Esophagus muscularis mucosa (tissue), 4 donors: ENCODE results near the gene C15orf61. TPM values are rescaled to one million over a fixed set of nuclear protein-coding genes. Genes with fewer than 3 reads are reported as not detected.

ENCODE experiments used
- DNase-seq: peaks from one replicate; pipeline ENCODE4 v3.0.0-alpha.2; 2017; ENCODE audit errors: extremely low spot score
- H3K27ac ChIP-seq, 4 donors: fragments of 200-600 bp; sonication (generic); replicated peaks in 1 of 4; 1 replicate in 3 of 4; 2 replicates in 1 of 4; pipeline ENCODE4 v1.5.1; 2016 to 2019; ENCODE audit warnings: mild to moderate bottlenecking in 1 of 4
- H3K27me3 ChIP-seq, 4 donors: fragments of 200-600 bp; sonication (generic); one replicate each; pipeline versions ENCODE4 v1.5.1 to v1.6.0; 2016 to 2019
- H3K36me3 ChIP-seq, 4 donors: fragments of 200-600 bp; sonication (generic); one replicate each; pipeline ENCODE4 v1.5.1; 2016 to 2019
- H3K4me1 ChIP-seq, 4 donors: fragments of 200-600 bp; sonication (generic); one replicate each; pipeline ENCODE4 v1.5.1; 2016 to 2019
- H3K4me3 ChIP-seq, 4 donors: fragments of 200-600 bp; sonication (generic); 1 replicate in 2 of 4; 2 replicates in 2 of 4; pipeline ENCODE4 v1.5.1; 2016 to 2019; ENCODE audit warnings: mild to moderate bottlenecking in 4 of 4, moderate library complexity in 1 of 4
- H3K9me3 ChIP-seq, 4 donors: fragments of 200-600 bp; sonication (generic); 1 replicate in 3 of 4; 2 replicates in 1 of 4; pipeline ENCODE4 v1.5.1; 2016 to 2019
- CTCF ChIP-seq, 3 experiments: fragments of 200-600 bp in 2 of 3; fragments of 450-650 bp in 1 of 3; sonication (generic) in 2 of 3; IDR thresholded peaks; one replicate each; pipeline ENCODE4 v1.5.1; 2017 to 2019; ENCODE audit warnings: antibody characterized with exemption in 3 of 3, mild to moderate bottlenecking in 2 of 3, moderate library complexity in 1 of 3
- EP300 ChIP-seq: sonication (generic); formaldehyde crosslinking; IDR thresholded peaks from one replicate; pipeline ENCODE4 v1.6.1; 2017; ENCODE audit warnings: antibody characterized with exemption
- POLR2A ChIP-seq: fragments of 450-650 bp; IDR thresholded peaks from one replicate; pipeline ENCODE4 v1.6.1; 2017; ENCODE audit warnings: antibody characterized with exemption, moderate library complexity, mild to moderate bottlenecking, low read depth
- POLR2AphosphoS5 ChIP-seq, 2 donors: sonication (generic); formaldehyde crosslinking; IDR thresholded peaks; one replicate each; pipeline ENCODE4 v1.6.1; 2017; ENCODE audit warnings: antibody characterized with exemption in 2 of 2
- WGBS: methylation state at CpG from one replicate; pipeline ENCODE4 v1.1.5; 2018; 5-methylcytosine and 5-hydroxymethylcytosine counted together
- intact Hi-C: fragments of 100-400 bp; cut with DNase I; formaldehyde crosslinking; loops from one replicate; pipeline ENCODE4 v1.15.1; 2023
- total RNA-seq, 4 donors: library from RNA; depleted of rRNA; stranded (reverse); fragments of >200 nt; gene quantifications; one replicate each; pipeline versions ENCODE4 v1.1.0 to v1.2.1, GENCODE V29; 2016

The C15orf61 gene
- total RNA-seq, 4 donors from 2014 or later = 3.8 to 8.1 (median 5.7) TPM

GRCh38 chr15:67511606-67512005, 9.3 kb upstream of the C15orf61 start:
- 96% methylated on average over 3 of the region's 3 CpGs for WGBS
- Histone ChIP-seq H3K27ac (no peak overlapping the region), H3K36me3 (peaks cover 13 to 49% (median 35%) of the 10 kb centered on the region in 4 donors), H3K4me3 (no peak overlapping the region), H3K9me3 (no peaks in the 10 kb centered on the region), H3K4me1 (peaks cover 0 to 8% (median 0%) of the 10 kb centered on the region in 4 donors), H3K27me3 (no peaks in the 10 kb centered on the region)
- TF ChIP-seq EP300 (no peak), POLR2A (no peak), CTCF (IDR thresholded peaks at IDR 0.05) (no peak), POLR2AphosphoS5 (IDR thresholded peaks at IDR 0.05) (no peak)
- intact Hi-C loops = no loop called here
- DNase-seq = no peak

GRCh38 chr15:67512140-67512539, 8.8 kb upstream of the C15orf61 start:
- no peak overlapping the region for H3K4me3 ChIP-seq
- DNase-seq = no peak
- peaks cover 13 to 54% (median 35%) of the 10 kb centered on the region in 4 donors for H3K36me3 ChIP-seq
- no peaks in the 10 kb centered on the region for H3K27me3 ChIP-seq
- TF ChIP-seq CTCF (IDR thresholded peaks at IDR 0.05) (no peak), EP300 (no peak), POLR2AphosphoS5 (IDR thresholded peaks at IDR 0.05) (no peak), POLR2A (no peak)
- H3K9me3 ChIP-seq = no peaks in the 10 kb centered on the region
- intact Hi-C loops = no loop called here
- WGBS = 44% methylated on average over 3 of the region's 3 CpGs
- H3K4me1 ChIP-seq = peaks cover 0 to 6% (median 0%) of the 10 kb centered on the region in 4 donors
- H3K27ac ChIP-seq = no peak overlapping the region

- H3K9me3 ChIP-seq = no peaks in the 10 kb centered on the region
- H3K4me3 ChIP-seq = no peak overlapping the region
- H3K4me1 ChIP-seq = no peaks in the 10 kb centered on the region
- DNase-seq = no peak
- no peaks in the 10 kb centered on the region for H3K27me3 ChIP-seq
- no peak overlapping the region for H3K27ac ChIP-seq
- WGBS = 89% methylated on average over 9 of the region's 9 CpGs
- TF ChIP-seq EP300 (no peak), CTCF (IDR thresholded peaks at IDR 0.05) (no peak), POLR2AphosphoS5 (IDR thresholded peaks at IDR 0.05) (no peak)
- intact Hi-C loops = no loop called here
- H3K36me3 ChIP-seq = peaks cover 13 to 56% (median 35%) of the 10 kb centered on the region in 4 donors
These were observed 7.8 kb upstream of the C15orf61 start for GRCh38 chr15:67512933-67513714.

- 96% methylated on average over 3 of the region's 3 CpGs for WGBS
- peaks cover 10 to 54% (median 35%) of the 10 kb centered on the region in 4 donors for H3K36me3 ChIP-seq
- no peak overlapping the region for H3K27ac ChIP-seq
- no peak for DNase-seq
- TF ChIP-seq POLR2A (no peak), POLR2AphosphoS5 (IDR thresholded peaks at IDR 0.05) (no peak), CTCF (IDR thresholded peaks at IDR 0.05) (no peak), EP300 (no peak)
- H3K27me3 ChIP-seq = no peaks in the 10 kb centered on the region
- H3K9me3 ChIP-seq = no peaks in the 10 kb centered on the region
- intact Hi-C loops = no loop called here
- H3K4me1 ChIP-seq = peaks cover under 1 to 3% (median 2%) of the 10 kb centered on the region in 4 donors
- no peak overlapping the region for H3K4me3 ChIP-seq
These were observed 5.8 kb upstream of the C15orf61 start for GRCh38 chr15:67515090-67515489.

GRCh38 chr15:67515557-67515956, 5.4 kb upstream of the C15orf61 start:
- intact Hi-C loops = no loop called here
- no peak for TF ChIP-seq EP300
- no peak for TF ChIP-seq POLR2AphosphoS5 (IDR thresholded peaks at IDR 0.05)
- no peak for TF ChIP-seq POLR2A
- TF ChIP-seq CTCF (IDR thresholded peaks at IDR 0.05) = no peak
- no peak for DNase-seq
- H3K27ac ChIP-seq = no peak overlapping the region
- no peak overlapping the region for H3K4me3 ChIP-seq
- H3K27me3 ChIP-seq = no peaks in the 10 kb centered on the region
- H3K36me3 ChIP-seq = peaks cover 9 to 52% (median 35%) of the 10 kb centered on the region in 4 donors
- no peaks in the 10 kb centered on the region for H3K9me3 ChIP-seq
- WGBS = 100% methylated on average over 2 of the region's 2 CpGs
- H3K4me1 ChIP-seq = peaks cover 5 to 8% (median 7%) of the 10 kb centered on the region in 4 donors
